Keratinocyte (primary cell): ENCODE data around the gene S100A5. TPM values are rescaled to one million over a fixed set of nuclear protein-coding genes. Genes with fewer than 3 reads are reported as not detected.

Experiments used
- DNase-seq: peaks from one replicate; pipeline ENCODE4 v3.0.0-alpha.2; 2011; ENCODE audit warnings: low read depth, missing footprints, low spot score
- FAIRE-seq: peaks from 2 replicates; lab custom pipeline; 2011; peaks lifted over from hg19 to GRCh38; lab: Jason Lieb, UNC
- H2AFZ ChIP-seq: 2 replicates; pipeline ENCODE4 v1.6.0; 2012; ENCODE audit warnings: low read length, control low read depth, inconsistent platforms; ENCODE audit not compliant: control insufficient read depth
- H3K27ac ChIP-seq: 2 replicates; pipeline ENCODE4 v1.5.1; 2011; ENCODE audit warnings: low read length; ENCODE audit not compliant: control insufficient read depth, insufficient read depth
- H3K27me3 ChIP-seq: 3 replicates; pipeline ENCODE4 v1.6.0; 2011; ENCODE audit warnings: low read length; ENCODE audit not compliant: control insufficient read depth, insufficient read depth; ENCODE audit errors: extremely low read depth
- H3K36me3 ChIP-seq, 2 experiments: 2 replicates in 1 of 2; 3 replicates in 1 of 2; pipeline ENCODE4 v1.5.1; 2011; ENCODE audit warnings: low read length in 2 of 2, mild to moderate bottlenecking in 1 of 2; ENCODE audit not compliant: control insufficient read depth in 2 of 2, insufficient read depth in 2 of 2; ENCODE audit errors: extremely low read depth in 1 of 2
- H3K4me1 ChIP-seq: 3 replicates; pipeline ENCODE4 v1.5.1; 2011; ENCODE audit warnings: low read length; ENCODE audit not compliant: control insufficient read depth, insufficient read depth; ENCODE audit errors: extremely low read depth
- H3K4me2 ChIP-seq: 3 replicates; pipeline ENCODE4 v1.6.0; 2011; ENCODE audit warnings: low read depth, low read length; ENCODE audit not compliant: control insufficient read depth, insufficient read depth; ENCODE audit errors: extremely low read depth
- H3K4me3 ChIP-seq, 3 experiments: fragments of 200-600 bp in 1 of 3; sonication (generic) in 1 of 3; 2 replicates in 2 of 3; 3 replicates in 1 of 3; pipeline ENCODE4 v1.5.1; 2011 to 2016; ENCODE audit warnings: low read length in 3 of 3, mild to moderate bottlenecking in 3 of 3, control low read depth in 2 of 3, inconsistent platforms in 1 of 3, low read depth in 1 of 3, mixed read lengths in 1 of 3, mixed run types in 1 of 3, moderate library complexity in 1 of 3; ENCODE audit not compliant: control insufficient read depth in 2 of 3, insufficient read depth in 2 of 3; ENCODE audit errors: extremely low read depth in 1 of 3
- H3K79me2 ChIP-seq: 2 replicates; pipeline ENCODE4 v1.6.0; 2012; ENCODE audit warnings: low read length; ENCODE audit not compliant: control insufficient read depth, insufficient read depth
- H3K9ac ChIP-seq: 3 replicates; pipeline ENCODE4 v1.6.0; 2011; ENCODE audit warnings: low read length; ENCODE audit not compliant: control insufficient read depth, insufficient read depth; ENCODE audit errors: extremely low read depth
- H3K9me1 ChIP-seq: 3 replicates; pipeline ENCODE4 v1.6.0; 2011; ENCODE audit warnings: low read length; ENCODE audit not compliant: control insufficient read depth, insufficient read depth; ENCODE audit errors: extremely low read depth
- H3K9me3 ChIP-seq: 2 replicates; pipeline ENCODE4 v1.5.1; 2012; ENCODE audit warnings: low read depth, low read length; ENCODE audit not compliant: control insufficient read depth
- H4K20me1 ChIP-seq: 3 replicates; pipeline ENCODE4 v1.6.0; 2011; ENCODE audit warnings: low read length; ENCODE audit not compliant: control insufficient read depth, insufficient read depth; ENCODE audit errors: extremely low read depth
- EZH2 ChIP-seq: IDR thresholded peaks from one replicate; pipeline ENCODE4 v1.6.1; 2012; ENCODE audit warnings: inconsistent platforms, mild to moderate bottlenecking, low read length, moderate library complexity
- dilution Hi-C: fragments of 300-500 bp; cut with MboI; formaldehyde crosslinking; loops from one replicate; pipeline ENCODE4 v1.7.0; 2020; ENCODE audit warnings: low sequenced_read_pairs; ENCODE audit not compliant: extremely low pct_ligation_motif_present
- polyA plus RNA-seq, 5 experiments: library from polyadenylated mRNA; depleted of rRNA in 3 of 5; stranded (reverse) in 3 of 5; stranded (forward) in 1 of 5; unstranded in 1 of 5; fragments of >200 nt; gene quantifications; 1 replicate in 1 of 5; 2 replicates in 3 of 5; 3 replicates in 1 of 5; pipeline versions ENCODE4 v1.2.1 to v1.2.3, GENCODE V29; 2011 to 2012; ENCODE audit warnings: missing spikeins in 2 of 5, low read depth in 1 of 5, low replicate concordance in 1 of 5
- TF ChIP-seq, protein P1 (sequence below), 3 experiments: IDR thresholded peaks in 1 of 3; conservative IDR thresholded peaks in 1 of 3; optimal IDR thresholded peaks in 1 of 3; 2 replicates in 2 of 3; 3 replicates in 1 of 3; pipeline versions ENCODE3 to v1.5.1; 2011; ENCODE audit warnings: low read length in 3 of 3, mild to moderate bottlenecking in 3 of 3, moderate library complexity in 2 of 3, control low read depth in 1 of 3, inconsistent platforms in 1 of 3; ENCODE audit not compliant: insufficient read depth in 2 of 3; ENCODE audit errors: extremely low read depth in 1 of 3

S100A5 gene
- polyA plus RNA-seq, 1 donor (not counting 4 experiments of a cell fraction or from before 2014, with no cell fraction given), result 0.20 TPM

DNA sequence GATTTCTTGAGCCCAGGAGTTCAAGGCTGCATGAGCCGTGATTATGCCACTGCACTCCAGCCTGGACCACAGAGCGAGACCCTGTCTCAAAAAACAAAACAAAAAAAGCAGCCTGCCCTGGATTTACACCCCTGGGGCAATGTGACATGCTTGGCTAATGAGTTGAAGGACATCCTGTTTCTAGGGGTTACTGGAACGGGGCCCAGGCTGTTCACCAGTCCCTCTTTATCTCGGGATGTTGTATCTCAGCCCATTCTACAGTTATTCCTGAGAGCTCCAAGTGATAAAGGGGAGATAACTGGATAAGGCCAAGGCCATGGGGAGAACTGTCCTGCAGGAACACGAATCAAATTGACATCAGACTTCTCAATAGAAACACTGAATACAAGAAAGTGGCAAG is 46.6 kb upstream of the S100A5 start:
- Histone ChIP-seq H3K9ac (no peak overlapping the region), H4K20me1 (no peaks in the 10 kb centered on the region), H3K9me3 (no peaks in the 10 kb centered on the region), H3K79me2 (no peaks in the 10 kb centered on the region), H3K4me2 (no peak overlapping the region), H3K4me1 (peaks cover 7% of the 10 kb centered on the region), H3K27me3 (no peaks in the 10 kb centered on the region), H3K4me3 (no peak overlapping the region), H2AFZ (no peak overlapping the region), H3K27ac (no peak overlapping the region), H3K36me3 (no peaks in the 10 kb centered on the region), H3K9me1 (no peaks in the 10 kb centered on the region)
- dilution Hi-C loops, result no loop called here
- FAIRE-seq, result no peak
- TF ChIP-seq EZH2, result no peak
- TF ChIP-seq, protein P1, sequence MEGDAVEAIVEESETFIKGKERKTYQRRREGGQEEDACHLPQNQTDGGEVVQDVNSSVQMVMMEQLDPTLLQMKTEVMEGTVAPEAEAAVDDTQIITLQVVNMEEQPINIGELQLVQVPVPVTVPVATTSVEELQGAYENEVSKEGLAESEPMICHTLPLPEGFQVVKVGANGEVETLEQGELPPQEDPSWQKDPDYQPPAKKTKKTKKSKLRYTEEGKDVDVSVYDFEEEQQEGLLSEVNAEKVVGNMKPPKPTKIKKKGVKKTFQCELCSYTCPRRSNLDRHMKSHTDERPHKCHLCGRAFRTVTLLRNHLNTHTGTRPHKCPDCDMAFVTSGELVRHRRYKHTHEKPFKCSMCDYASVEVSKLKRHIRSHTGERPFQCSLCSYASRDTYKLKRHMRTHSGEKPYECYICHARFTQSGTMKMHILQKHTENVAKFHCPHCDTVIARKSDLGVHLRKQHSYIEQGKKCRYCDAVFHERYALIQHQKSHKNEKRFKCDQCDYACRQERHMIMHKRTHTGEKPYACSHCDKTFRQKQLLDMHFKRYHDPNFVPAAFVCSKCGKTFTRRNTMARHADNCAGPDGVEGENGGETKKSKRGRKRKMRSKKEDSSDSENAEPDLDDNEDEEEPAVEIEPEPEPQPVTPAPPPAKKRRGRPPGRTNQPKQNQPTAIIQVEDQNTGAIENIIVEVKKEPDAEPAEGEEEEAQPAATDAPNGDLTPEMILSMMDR (optimal IDR thresholded peaks at IDR 0.05 in 1 of 3, IDR thresholded peaks at IDR 0.05 in 1 of 3, conservative IDR thresholded peaks at IDR 0.05 in 1 of 3; ENCODE audit: extremely low read depth in 1 of 3, insufficient read depth in 2 of 3, low read length in 3 of 3), result no peak
- no peak for DNase-seq

DNA sequence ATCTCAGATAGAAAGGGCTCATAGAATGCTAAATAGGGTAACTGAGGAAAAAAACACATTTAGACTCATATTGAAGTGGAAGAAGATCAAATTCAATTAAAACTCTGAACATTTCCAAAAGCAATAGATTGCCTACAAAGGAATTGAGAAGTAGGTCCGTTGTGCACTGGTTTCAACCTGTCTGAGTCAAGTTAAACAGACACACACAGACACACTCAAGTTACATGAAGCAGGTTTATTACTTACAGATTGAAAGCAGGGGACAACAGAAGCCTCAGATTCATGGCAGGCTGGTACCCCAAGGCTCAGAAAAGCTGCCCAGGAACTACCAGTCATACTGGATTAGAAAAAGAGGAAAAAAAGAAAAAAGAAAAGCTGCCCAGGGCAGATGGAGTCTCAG is 45.6 kb upstream of the S100A5 start:
- DNase-seq (no peak), FAIRE-seq (no peak)
- Histone ChIP-seq H3K4me1 (peaks cover 7% of the 10 kb centered on the region), H3K27ac (no peak overlapping the region), H2AFZ (no peak overlapping the region), H3K79me2 (no peaks in the 10 kb centered on the region), H3K4me3 (no peak overlapping the region), H3K27me3 (no peaks in the 10 kb centered on the region), H3K9ac (no peak overlapping the region), H3K9me3 (no peaks in the 10 kb centered on the region), H4K20me1 (no peaks in the 10 kb centered on the region), H3K36me3 (no peaks in the 10 kb centered on the region), H3K4me2 (no peak overlapping the region), H3K9me1 (no peaks in the 10 kb centered on the region)
- dilution Hi-C loops, result no loop called here
- no peak for TF ChIP-seq EZH2
- TF ChIP-seq, protein P1 (optimal IDR thresholded peaks at IDR 0.05 in 1 of 3, IDR thresholded peaks at IDR 0.05 in 1 of 3, conservative IDR thresholded peaks at IDR 0.05 in 1 of 3; ENCODE audit: extremely low read depth in 1 of 3, insufficient read depth in 2 of 3, low read length in 3 of 3), result no peak
